ENCODE data around the gene VPS13C.

VPS13C gene

GRCh38 chr15:61951949-61952348 lies 108.3 kb downstream of the VPS13C start:
- no peak for DNase-seq (ENCODE audit: low read depth in 1 of 2, low spot score in 1 of 2)

- no peak for DNase-seq (ENCODE audit: low read depth in 1 of 2, low spot score in 1 of 2)
Measured at GRCh38 chr15:61946778-61947177, 113.5 kb downstream of the VPS13C start.

- no peak for DNase-seq (ENCODE audit: low read depth in 1 of 2, low spot score in 1 of 2)
Measured at GRCh38 chr15:61943992-61944391, 116.3 kb downstream of the VPS13C start.

GRCh38 chr15:61938249-61938648 lies 122.0 kb downstream of the VPS13C start:
- DNase-seq (ENCODE audit: low read depth in 1 of 2, low spot score in 1 of 2): no peak

- DNase-seq (ENCODE audit: low read depth in 1 of 2, low spot score in 1 of 2): no peak
Measured at GRCh38 chr15:61936528-61937195, 123.6 kb downstream of the VPS13C start.

- no peak for DNase-seq (ENCODE audit: low read depth in 1 of 2, low spot score in 1 of 2)
Measured at GRCh38 chr15:61935493-61935892, 124.8 kb downstream of the VPS13C start.

GRCh38 chr15:61929452-61929851 lies 130.8 kb downstream of the VPS13C start:
- no peak for DNase-seq (ENCODE audit: low read depth in 1 of 2, low spot score in 1 of 2)

- no peak for DNase-seq (ENCODE audit: low read depth in 1 of 2, low spot score in 1 of 2)
Measured at GRCh38 chr15:61923173-61923572, 137.1 kb downstream of the VPS13C start.

GRCh38 chr15:61921093-61921492 lies 139.2 kb downstream of the VPS13C start:
- DNase-seq (ENCODE audit: low read depth in 1 of 2, low spot score in 1 of 2): no peak

GRCh38 chr15:61917457-61917856 lies 142.8 kb downstream of the VPS13C start:
- DNase-seq (ENCODE audit: low read depth in 1 of 2, low spot score in 1 of 2): no peak

GRCh38 chr15:61916104-61916503 lies 144.1 kb downstream of the VPS13C start:
- no peak for DNase-seq (ENCODE audit: low read depth in 1 of 2, low spot score in 1 of 2)

- no peak for DNase-seq (ENCODE audit: low read depth in 1 of 2, low spot score in 1 of 2)
Measured at GRCh38 chr15:61915640-61916039, 144.6 kb downstream of the VPS13C start.

GRCh38 chr15:61910839-61911369 lies 149.3 kb downstream of the VPS13C start:
- no peak for DNase-seq (ENCODE audit: low read depth in 1 of 2, low spot score in 1 of 2)

GRCh38 chr15:61908241-61908640 lies 152.0 kb downstream of the VPS13C start:
- no peak for DNase-seq (ENCODE audit: low read depth in 1 of 2, low spot score in 1 of 2)

- no peak for DNase-seq (ENCODE audit: low read depth in 1 of 2, low spot score in 1 of 2)
Measured at GRCh38 chr15:61907753-61908086, 152.5 kb downstream of the VPS13C start.

- DNase-seq (ENCODE audit: low read depth in 1 of 2, low spot score in 1 of 2): no peak
Measured at GRCh38 chr15:61906961-61907752, 153.1 kb downstream of the VPS13C start.

- no peak for DNase-seq (ENCODE audit: low read depth in 1 of 2, low spot score in 1 of 2)
Measured at GRCh38 chr15:61893146-61893545, 167.1 kb downstream of the VPS13C start.

- DNase-seq (ENCODE audit: low read depth in 1 of 2, low spot score in 1 of 2): no peak
Measured at GRCh38 chr15:61892140-61892539, 168.1 kb downstream of the VPS13C start.

GRCh38 chr15:61890106-61890505 lies 170.1 kb downstream of the VPS13C start:
- no peak for DNase-seq (ENCODE audit: low read depth in 1 of 2, low spot score in 1 of 2)

GRCh38 chr15:61889706-61890105 lies 170.5 kb downstream of the VPS13C start:
- DNase-seq (ENCODE audit: low read depth in 1 of 2, low spot score in 1 of 2): no peak

GRCh38 chr15:61888074-61888780 lies 172.0 kb downstream of the VPS13C start:
- DNase-seq (ENCODE audit: low read depth in 1 of 2, low spot score in 1 of 2): no peak

GRCh38 chr15:61880084-61880483 lies 180.2 kb downstream of the VPS13C start:
- no peak for DNase-seq (ENCODE audit: low read depth in 1 of 2, low spot score in 1 of 2)

Measured in activated T-helper 1 cell treated with anti-CD3 and anti-CD28 coated beads, Interleukin-2, amount 50 U/mL, for 16 hours (primary cell).